IPS DF 4.7 (cell line): Measurements from ENCODE around the gene PDHB.
"Not testable (repeated sequence)": the region's sequence is repeated elsewhere in the genome, so short reads cannot be mapped to it uniquely, and the experiment has no call there.

Experiments
- DNase-seq: peaks from one replicate; pipeline ENCODE4 v3.0.0-alpha.2; 2013; ENCODE audit warnings: low spot score; ENCODE audit errors: extremely low read depth

Gene PDHB

GRCh38 chr3:58437276-58437675 is 3.6 kb upstream of the PDHB start:
- DNase-seq, result not testable (repeated sequence)

- DNase-seq, result peak; percentile 82
Measured at GRCh38 chr3:58434990-58435389, 1.4 kb upstream of the PDHB start.

- no peak for DNase-seq
Measured at GRCh38 chr3:58434511-58434910, 879 bp upstream of the PDHB start.

GRCh38 chr3:58434168-58434504 is 504 bp upstream of the PDHB start:
- DNase-seq, result no peak

- DNase-seq, result no peak
Measured at GRCh38 chr3:58432905-58433304, 727 bp downstream of the PDHB start.

- no peak for DNase-seq
Measured at GRCh38 chr3:58429657-58430056, 4.0 kb downstream of the PDHB start.

GRCh38 chr3:58427661-58428361 is 5.8 kb downstream of the PDHB start:
- no peak for DNase-seq

GRCh38 chr3:58425782-58426181 is 7.8 kb downstream of the PDHB start:
- DNase-seq, result no peak

GRCh38 chr3:58424613-58425012 is 9.0 kb downstream of the PDHB start:
- DNase-seq, result no peak

GRCh38 chr3:58422756-58423325 is 10.8 kb downstream of the PDHB start:
- no peak for DNase-seq

- DNase-seq, result no peak
Measured at GRCh38 chr3:58421004-58421403, 12.6 kb downstream of the PDHB start.

GRCh38 chr3:58419780-58420507 is 13.7 kb downstream of the PDHB start:
- DNase-seq, result no peak

- no peak for DNase-seq
Measured at GRCh38 chr3:58418227-58418626, 15.4 kb downstream of the PDHB start.

- DNase-seq, result no peak
Measured at GRCh38 chr3:58417075-58417474, 16.6 kb downstream of the PDHB start.

- DNase-seq, result no peak
Measured at GRCh38 chr3:58416191-58416590, 17.4 kb downstream of the PDHB start.

- no peak for DNase-seq
Measured at GRCh38 chr3:58414538-58415197, 19.0 kb downstream of the PDHB start.

GRCh38 chr3:58411851-58412830 is 21.5 kb downstream of the PDHB start:
- DNase-seq, result no peak

GRCh38 chr3:58411036-58411435 is 22.6 kb downstream of the PDHB start:
- no peak for DNase-seq

- no peak for DNase-seq
Measured at GRCh38 chr3:58409663-58410062, 24.0 kb downstream of the PDHB start.

- no peak for DNase-seq
Measured at GRCh38 chr3:58408906-58409305, 24.7 kb downstream of the PDHB start.

- no peak for DNase-seq
Measured at GRCh38 chr3:58404396-58404795, 29.2 kb downstream of the PDHB start.
